NCI-H187 treated with DMSO at 0.1 percent for 48 hours (cell line): ENCODE results near the gene MYO7B.

ENCODE experiments used
- DNase-seq: peaks from one replicate; lab custom pipeline; 2025; lab: John Stamatoyannopoulos, UW

Gene MYO7B

GRCh38 chr2:127636248-127637235 is 101.1 kb downstream of the MYO7B start:
- DNase-seq, result no peak

- DNase-seq, result no peak
These were observed 101.8 kb downstream of the MYO7B start for GRCh38 chr2:127637236-127637630.

- no peak for DNase-seq
These were observed 102.3 kb downstream of the MYO7B start for GRCh38 chr2:127637725-127638252.

GRCh38 chr2:127638361-127639110 is 103.1 kb downstream of the MYO7B start:
- no peak for DNase-seq

- no peak for DNase-seq
These were observed 103.6 kb downstream of the MYO7B start for GRCh38 chr2:127639111-127639474.

GRCh38 chr2:127640082-127641072 is 104.9 kb downstream of the MYO7B start:
- DNase-seq, result no peak

GRCh38 chr2:127641133-127641532 is 105.7 kb downstream of the MYO7B start:
- no peak for DNase-seq

- no peak for DNase-seq
These were observed 106.5 kb downstream of the MYO7B start for GRCh38 chr2:127641846-127642507.

GRCh38 chr2:127642706-127643438 is 107.4 kb downstream of the MYO7B start:
- DNase-seq, result no peak

- DNase-seq, result no peak
These were observed 108.1 kb downstream of the MYO7B start for GRCh38 chr2:127643439-127644065.

GRCh38 chr2:127644066-127645025 is 108.9 kb downstream of the MYO7B start:
- DNase-seq, result no peak

GRCh38 chr2:127645026-127645394 is 109.5 kb downstream of the MYO7B start:
- DNase-seq, result no peak

GRCh38 chr2:127645395-127646291 is 110.2 kb downstream of the MYO7B start, which contains the start of gene GPR17:
TSS of gene GPR17 (plus strand) at chr2:127646153. CDS start at chr2:127650736, 4,583 bp downstream.
- no peak for DNase-seq

GRCh38 chr2:127646487-127647241 is 111.2 kb downstream of the MYO7B start:
- no peak for DNase-seq

- no peak for DNase-seq
These were observed 112.0 kb downstream of the MYO7B start for GRCh38 chr2:127647242-127648190.

- no peak for DNase-seq
These were observed 112.8 kb downstream of the MYO7B start for GRCh38 chr2:127648321-127648720.
